Neuronal stem cell (in vitro differentiated cells): ENCODE results near the gene SEPTIN7.

Source experiments
- DNase-seq: peaks from one replicate; pipeline ENCODE4 v3.0.0-alpha.2; 2013; ENCODE audit warnings: low spot score
- H2AFZ ChIP-seq: one replicate; pipeline ENCODE4 v1.6.1; 2013; ENCODE audit warnings: mild to moderate bottlenecking, low read length, inconsistent platforms
- H2AK5ac ChIP-seq: 2 replicates; pipeline ENCODE4 v1.6.1; 2013; ENCODE audit warnings: low read depth, mild to moderate bottlenecking, inconsistent platforms, low read length, moderate library complexity, mixed read lengths
- H2BK120ac ChIP-seq: 2 replicates; pipeline ENCODE4 v1.6.1; 2013; ENCODE audit warnings: low read depth, mild to moderate bottlenecking, inconsistent platforms, low read length, moderate library complexity, mixed read lengths
- H2BK12ac ChIP-seq: one replicate; pipeline ENCODE4 v1.6.1; 2013; ENCODE audit warnings: low read length, inconsistent platforms
- H2BK15ac ChIP-seq: 2 replicates; pipeline ENCODE4 v1.6.1; 2013; ENCODE audit warnings: mild to moderate bottlenecking, low read length, inconsistent platforms, mixed read lengths
- H2BK5ac ChIP-seq: one replicate; pipeline ENCODE4 v1.6.1; 2013; ENCODE audit warnings: inconsistent platforms, mild to moderate bottlenecking, low read length, moderate library complexity
- H3K14ac ChIP-seq: one replicate; pipeline ENCODE4 v1.6.1; 2013; ENCODE audit warnings: low read length, inconsistent platforms
- H3K18ac ChIP-seq: 2 replicates; pipeline ENCODE4 v1.6.1; 2013; ENCODE audit warnings: low read length, inconsistent platforms
- H3K23ac ChIP-seq: 2 replicates; pipeline ENCODE4 v1.6.1; 2013; ENCODE audit warnings: low read depth, mild to moderate bottlenecking, mixed read lengths, low read length, inconsistent platforms; ENCODE audit not compliant: poor library complexity
- H3K27ac ChIP-seq: replicated peaks from 3 replicates; pipeline ENCODE4 v1.5.1; 2013; ENCODE audit warnings: low read length, inconsistent platforms
- H3K27me3 ChIP-seq, 3 experiments: 2 replicates each; pipeline ENCODE4 v1.6.1; 2013; ENCODE audit warnings: low read length in 3 of 3, mild to moderate bottlenecking in 2 of 3, inconsistent platforms in 1 of 3, low read depth in 1 of 3, mixed read lengths in 1 of 3, moderate library complexity in 1 of 3; ENCODE audit not compliant: control insufficient read depth in 3 of 3, insufficient read depth in 3 of 3
- H3K36me3 ChIP-seq, 2 donors: replicated peaks in 1 of 2; 2 replicates each; pipeline ENCODE4 v1.6.1; 2013; ENCODE audit warnings: low read length in 2 of 2; ENCODE audit not compliant: control insufficient read depth in 2 of 2, insufficient read depth in 2 of 2
- H3K4ac ChIP-seq: 2 replicates; pipeline ENCODE4 v1.6.1; 2013; ENCODE audit warnings: inconsistent platforms, mild to moderate bottlenecking, low read length, moderate library complexity
- H3K4me1 ChIP-seq, 2 donors: 1 replicate in 1 of 2; 2 replicates in 1 of 2; pipeline ENCODE4 v1.6.1; 2013; ENCODE audit warnings: low read length in 2 of 2, low read depth in 1 of 2; ENCODE audit not compliant: control insufficient read depth in 2 of 2, insufficient read depth in 1 of 2
- H3K4me2 ChIP-seq: one replicate; pipeline ENCODE4 v1.6.1; 2013; ENCODE audit warnings: mild to moderate bottlenecking, low read length, inconsistent platforms; ENCODE audit not compliant: insufficient read depth, poor library complexity, severe bottlenecking
- H3K4me3 ChIP-seq, 2 donors: 2 replicates each; pipeline ENCODE4 v1.5.1; 2013; ENCODE audit warnings: low read length in 2 of 2, mild to moderate bottlenecking in 2 of 2, inconsistent platforms in 1 of 2, moderate library complexity in 1 of 2
- H3K79me1 ChIP-seq: one replicate; pipeline ENCODE4 v1.6.1; 2013; ENCODE audit warnings: low read depth, mild to moderate bottlenecking, inconsistent platforms, low read length, moderate library complexity
- H3K9ac ChIP-seq: one replicate; pipeline ENCODE4 v1.6.1; 2013; ENCODE audit warnings: mild to moderate bottlenecking, low read depth, low read length, inconsistent platforms; ENCODE audit not compliant: poor library complexity
- H3K9me3 ChIP-seq, 2 donors: replicated peaks in 1 of 2; 2 replicates each; pipeline versions ENCODE3 to v1.6.1; 2013; ENCODE audit warnings: low read length in 2 of 2, mild to moderate bottlenecking in 2 of 2, inconsistent platforms in 1 of 2, low read depth in 1 of 2, mixed read lengths in 1 of 2, moderate library complexity in 1 of 2; ENCODE audit not compliant: control insufficient read depth in 2 of 2, insufficient read depth in 1 of 2
- H4K8ac ChIP-seq: one replicate; pipeline ENCODE4 v1.6.1; 2013; ENCODE audit warnings: low read depth, mild to moderate bottlenecking, inconsistent platforms, low read length, moderate library complexity
- H4K91ac ChIP-seq: one replicate; pipeline ENCODE4 v1.6.1; 2013; ENCODE audit warnings: low read length, low read depth, mild to moderate bottlenecking, inconsistent platforms; ENCODE audit not compliant: poor library complexity
- WGBS, 2 donors: extraction: QIAGEN DNeasy Blood & Tissue Kit; methylation state at CpG; one replicate each; pipeline ENCODE4 v1.1.7; 2013; ENCODE audit warnings: missing lambda C conversion rate in 2 of 2, mixed read lengths in 1 of 2; ENCODE audit not compliant: insufficient read length in 2 of 2, insufficient replicate concordance in 1 of 2; ENCODE audit errors: extremely low coverage in 2 of 2; 5-methylcytosine and 5-hydroxymethylcytosine counted together

The SEPTIN7 gene

GRCh38 chr7:35771776-35772175 is 29.1 kb upstream of the SEPTIN7 start:
- Histone ChIP-seq H3K27me3 (no peaks in the 10 kb centered on the region), H4K91ac (no peak overlapping the region), H3K36me3 (no peaks in the 10 kb centered on the region), H3K18ac (no peak overlapping the region), H3K4ac (no peak overlapping the region), H3K14ac (no peak overlapping the region), H3K9ac (no peak overlapping the region), H2AFZ (no peak overlapping the region), H2BK12ac (no peak overlapping the region), H2AK5ac (no peak overlapping the region), H4K8ac (no peak overlapping the region), H2BK5ac (no peak overlapping the region), H3K4me1 (no peaks in the 10 kb centered on the region), H2BK120ac (no peak overlapping the region), H3K79me1 (peaks cover 2% of the 10 kb centered on the region), H3K4me2 (no peak overlapping the region), H3K23ac (no peak overlapping the region), H3K27ac (no peak overlapping the region), H3K9me3 (no peaks in the 10 kb centered on the region), H3K4me3 (no peak overlapping the region), H2BK15ac (no peak overlapping the region)
- DNase-seq: no peak

- H3K4me2 ChIP-seq: no peak overlapping the region
- H4K8ac ChIP-seq: no peak overlapping the region
- H2AFZ ChIP-seq: no peak overlapping the region
- H2BK12ac ChIP-seq: no peak overlapping the region
- no peak overlapping the region for H3K18ac ChIP-seq
- no peaks in the 10 kb centered on the region for H3K79me1 ChIP-seq
- H3K4me1 ChIP-seq: no peaks in the 10 kb centered on the region
- no peaks in the 10 kb centered on the region for H3K36me3 ChIP-seq
- WGBS, 2 donors: no CpG with 5 or more reads among the region's 3 CpGs
- no peak overlapping the region for H3K14ac ChIP-seq
- no peak overlapping the region for H3K23ac ChIP-seq
- no peak overlapping the region for H3K27ac ChIP-seq
- H3K4me3 ChIP-seq: no peak overlapping the region
- DNase-seq: no peak
- H2BK120ac ChIP-seq: no peak overlapping the region
- H2BK15ac ChIP-seq: no peak overlapping the region
- H3K9ac ChIP-seq: no peak overlapping the region
- no peak overlapping the region for H2BK5ac ChIP-seq
- H4K91ac ChIP-seq: no peak overlapping the region
- H3K9me3 ChIP-seq: no peaks in the 10 kb centered on the region
- H2AK5ac ChIP-seq: no peak overlapping the region
- H3K27me3 ChIP-seq: no peaks in the 10 kb centered on the region
- no peak overlapping the region for H3K4ac ChIP-seq
These were observed 26.9 kb upstream of the SEPTIN7 start for GRCh38 chr7:35773994-35774393.

- no peak overlapping the region for H2BK5ac ChIP-seq
- WGBS, 2 donors: no CpG with 5 or more reads among the region's 1 CpG
- H3K4me3 ChIP-seq: no peak overlapping the region
- H4K8ac ChIP-seq: no peak overlapping the region
- H2BK120ac ChIP-seq: no peak overlapping the region
- no peak overlapping the region for H3K14ac ChIP-seq
- no peak overlapping the region for H2AK5ac ChIP-seq
- no peaks in the 10 kb centered on the region for H3K27me3 ChIP-seq
- H3K9me3 ChIP-seq: no peaks in the 10 kb centered on the region
- no peak for DNase-seq
- no peak overlapping the region for H3K27ac ChIP-seq
- H3K4ac ChIP-seq: no peak overlapping the region
- no peak overlapping the region for H3K4me2 ChIP-seq
- H3K9ac ChIP-seq: no peak overlapping the region
- no peak overlapping the region for H4K91ac ChIP-seq
- H2BK15ac ChIP-seq: no peak overlapping the region
- no peak overlapping the region for H2AFZ ChIP-seq
- no peak overlapping the region for H3K23ac ChIP-seq
- no peaks in the 10 kb centered on the region for H3K79me1 ChIP-seq
- no peak overlapping the region for H2BK12ac ChIP-seq
- no peak overlapping the region for H3K18ac ChIP-seq
- no peaks in the 10 kb centered on the region for H3K4me1 ChIP-seq
- no peaks in the 10 kb centered on the region for H3K36me3 ChIP-seq
These were observed 24.2 kb upstream of the SEPTIN7 start for GRCh38 chr7:35776686-35777085.

DNA sequence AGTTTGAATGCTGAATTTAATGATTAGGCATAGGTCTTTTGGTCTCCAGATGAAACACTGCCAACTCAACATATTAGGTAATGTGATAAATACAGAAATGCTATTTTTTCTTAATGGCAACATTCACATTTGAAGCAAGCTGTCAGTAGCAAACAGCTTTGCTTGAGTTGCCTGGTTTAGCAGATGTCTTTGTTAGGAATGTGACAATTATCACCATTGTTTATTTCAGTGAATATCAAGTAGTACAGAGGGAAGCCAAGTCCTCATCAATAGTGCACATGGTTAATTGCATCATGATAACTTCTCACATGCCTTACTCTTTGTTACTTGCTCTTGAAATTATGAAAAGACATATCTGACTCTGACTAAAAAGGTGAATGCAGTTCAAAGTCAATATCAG is 23.7 kb upstream of the SEPTIN7 start:
- no peak overlapping the region for H2AK5ac ChIP-seq
- H3K18ac ChIP-seq: no peak overlapping the region
- H3K23ac ChIP-seq: no peak overlapping the region
- H3K27me3 ChIP-seq: no peaks in the 10 kb centered on the region
- no peak overlapping the region for H4K91ac ChIP-seq
- no peak overlapping the region for H3K4me3 ChIP-seq
- H3K79me1 ChIP-seq: no peaks in the 10 kb centered on the region
- H3K4me1 ChIP-seq: no peaks in the 10 kb centered on the region
- H2AFZ ChIP-seq: no peak overlapping the region
- no peak overlapping the region for H2BK5ac ChIP-seq
- no peak overlapping the region for H2BK120ac ChIP-seq
- H2BK15ac ChIP-seq: no peak overlapping the region
- no peak overlapping the region for H4K8ac ChIP-seq
- no peak overlapping the region for H2BK12ac ChIP-seq
- H3K27ac ChIP-seq: no peak overlapping the region
- H3K36me3 ChIP-seq: no peaks in the 10 kb centered on the region
- H3K9ac ChIP-seq: no peak overlapping the region
- DNase-seq: no peak
- H3K14ac ChIP-seq: no peak overlapping the region
- no peak overlapping the region for H3K4ac ChIP-seq
- H3K9me3 ChIP-seq: no peaks in the 10 kb centered on the region
- H3K4me2 ChIP-seq: no peak overlapping the region
